ENCODE data around the gene CHD5.
"Not testable (repeated sequence)": the region's sequence is repeated elsewhere in the genome, so short reads cannot be mapped to it uniquely, and the experiment has no call there.

CHD5 gene

DNA sequence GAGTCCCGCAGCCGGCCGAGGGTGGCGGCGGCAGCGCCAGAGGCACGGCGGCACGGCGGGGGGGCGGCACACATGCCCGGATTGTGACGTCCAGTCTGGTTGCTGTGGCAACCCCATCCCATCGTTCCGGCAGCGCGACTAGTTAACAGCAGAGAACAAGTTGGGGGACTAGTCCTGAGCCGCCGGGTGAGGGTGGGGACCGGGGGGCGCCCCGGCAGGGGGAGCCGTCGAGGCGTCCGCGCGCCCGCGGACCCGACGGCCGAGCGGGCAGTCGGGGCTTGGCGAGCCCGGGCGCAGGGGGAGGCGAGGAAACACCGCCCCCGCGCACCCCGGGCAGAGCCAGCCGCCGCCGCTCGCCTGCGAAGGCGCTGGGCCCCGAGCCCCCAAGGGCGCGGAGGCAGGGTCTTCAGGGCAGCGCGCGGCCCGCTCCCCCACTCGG, at the start of gene CHD5:
Gene CHD5, minus strand, starts transcription at position 54 of the 439 bp plus-strand sequence. CDS start 298 bp downstream, outside the sequence.
- DNase-seq: no peak

- DNase-seq: no peak
Observed at GRCh38 chr1:6225651-6226050, 45.5 kb upstream of the CHD5 start.

DNA sequence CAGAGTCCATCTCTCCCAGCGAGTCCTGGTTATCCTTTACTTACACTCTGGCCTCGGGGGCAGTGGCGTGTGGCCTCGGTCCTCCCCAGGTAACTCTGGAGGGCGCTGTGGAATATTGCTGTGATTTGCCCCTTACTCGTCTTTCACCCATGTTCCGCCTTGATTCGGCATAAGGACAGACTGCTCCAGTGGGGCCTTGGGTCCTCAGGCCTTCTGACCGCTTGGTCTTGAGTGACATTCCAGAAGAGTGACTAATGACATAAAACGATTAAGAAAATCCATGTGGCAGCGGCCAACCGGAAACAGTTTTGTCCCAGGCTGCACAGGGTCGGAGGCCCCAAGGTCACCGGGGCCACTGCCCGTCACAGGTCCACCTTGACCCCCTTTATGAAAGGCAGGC, 44.6 kb upstream of the CHD5 start:
- DNase-seq: no peak

DNA sequence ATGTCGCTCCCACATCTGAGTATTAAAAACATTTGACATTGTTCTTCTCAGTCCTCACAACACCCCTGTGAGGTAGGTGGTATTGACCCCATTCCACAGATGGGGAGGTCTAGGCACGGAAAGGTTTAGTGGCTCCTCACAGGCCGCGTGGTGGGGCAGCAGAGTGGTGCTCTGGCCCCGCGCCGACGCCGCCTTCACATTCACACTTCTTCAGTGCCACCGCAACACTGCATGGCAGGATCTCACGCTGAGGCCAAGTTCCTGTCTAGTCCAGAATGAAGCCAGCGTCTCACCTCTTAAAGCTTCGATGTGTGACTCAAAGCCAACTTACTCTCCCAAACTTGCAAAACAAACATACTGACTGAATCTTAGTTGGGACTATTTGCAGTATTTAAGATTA, 43.5 kb upstream of the CHD5 start:
- no peak for DNase-seq

DNA sequence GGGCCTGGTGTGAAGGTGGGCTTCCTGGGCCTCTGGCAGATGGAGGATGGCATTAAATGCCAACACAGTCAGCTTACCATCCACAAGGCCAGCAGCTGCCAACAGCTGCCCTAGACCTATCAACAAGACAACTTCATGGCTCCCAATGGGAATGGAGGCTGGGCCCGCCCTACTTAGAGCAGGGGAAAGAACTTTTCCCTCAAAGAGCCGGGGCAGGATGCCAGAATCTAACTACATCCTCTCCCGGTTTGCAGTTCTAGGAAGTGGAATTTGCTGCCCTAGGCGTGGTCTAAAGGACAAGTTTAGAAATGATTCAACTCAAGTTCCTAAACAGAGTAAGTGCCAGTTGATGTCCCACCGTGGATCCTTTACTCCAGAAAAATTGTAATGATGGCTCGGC, 42.5 kb upstream of the CHD5 start:
- no peak for DNase-seq

DNA sequence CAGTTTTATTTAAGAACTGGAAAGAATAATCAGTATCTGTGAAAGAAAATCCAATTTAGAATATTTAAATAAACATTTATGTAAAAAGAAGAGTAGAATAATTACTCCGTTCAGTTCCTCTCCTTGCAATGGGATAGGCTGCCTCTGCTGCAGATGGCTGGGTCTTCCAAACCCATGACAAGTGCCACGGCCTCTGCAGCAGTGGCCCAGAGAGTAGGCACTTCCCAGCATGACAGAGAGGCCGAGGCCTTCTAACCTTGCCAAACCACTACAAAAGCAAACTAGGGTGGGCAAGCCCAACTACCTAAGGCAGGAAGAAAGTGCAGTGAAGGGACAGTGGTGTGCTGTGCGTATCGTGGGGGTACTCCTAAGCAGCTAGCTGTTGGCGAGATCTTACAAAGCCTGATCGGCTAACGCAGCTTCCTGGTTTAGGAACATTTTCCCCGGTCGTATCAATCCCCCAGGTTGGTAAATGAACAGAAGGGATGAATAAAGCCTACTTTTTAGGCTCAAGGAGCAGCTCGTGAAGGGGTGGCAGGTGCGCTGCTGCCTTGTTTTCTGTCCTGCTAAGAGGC, 41.2 kb upstream of the CHD5 start:
- no peak for DNase-seq

DNA sequence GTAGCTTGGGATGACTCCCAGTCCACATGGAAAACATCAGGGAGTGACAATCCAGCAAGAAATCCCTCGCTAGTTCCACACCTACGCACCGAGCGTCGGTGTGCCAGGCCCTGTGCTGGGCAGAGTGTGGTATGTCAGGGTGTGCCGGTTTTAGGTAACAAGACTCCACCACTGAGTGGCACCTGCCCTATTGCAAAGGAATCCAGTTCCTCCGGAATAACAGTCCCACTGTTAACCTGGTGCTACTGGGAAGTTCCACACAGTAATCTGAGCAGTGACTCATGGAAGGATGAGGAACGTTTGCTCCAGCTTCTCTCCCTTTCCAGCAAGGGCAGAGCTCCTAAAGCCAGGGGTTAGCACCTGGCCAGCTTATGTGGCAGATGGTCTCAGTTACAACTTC, 40.1 kb upstream of the CHD5 start:
- DNase-seq: no peak

- not testable (repeated sequence) for DNase-seq
Observed at GRCh38 chr1:6219641-6220040, 39.5 kb upstream of the CHD5 start.

- DNase-seq: no peak
Observed at GRCh38 chr1:6218375-6219164, 38.4 kb upstream of the CHD5 start.

DNA sequence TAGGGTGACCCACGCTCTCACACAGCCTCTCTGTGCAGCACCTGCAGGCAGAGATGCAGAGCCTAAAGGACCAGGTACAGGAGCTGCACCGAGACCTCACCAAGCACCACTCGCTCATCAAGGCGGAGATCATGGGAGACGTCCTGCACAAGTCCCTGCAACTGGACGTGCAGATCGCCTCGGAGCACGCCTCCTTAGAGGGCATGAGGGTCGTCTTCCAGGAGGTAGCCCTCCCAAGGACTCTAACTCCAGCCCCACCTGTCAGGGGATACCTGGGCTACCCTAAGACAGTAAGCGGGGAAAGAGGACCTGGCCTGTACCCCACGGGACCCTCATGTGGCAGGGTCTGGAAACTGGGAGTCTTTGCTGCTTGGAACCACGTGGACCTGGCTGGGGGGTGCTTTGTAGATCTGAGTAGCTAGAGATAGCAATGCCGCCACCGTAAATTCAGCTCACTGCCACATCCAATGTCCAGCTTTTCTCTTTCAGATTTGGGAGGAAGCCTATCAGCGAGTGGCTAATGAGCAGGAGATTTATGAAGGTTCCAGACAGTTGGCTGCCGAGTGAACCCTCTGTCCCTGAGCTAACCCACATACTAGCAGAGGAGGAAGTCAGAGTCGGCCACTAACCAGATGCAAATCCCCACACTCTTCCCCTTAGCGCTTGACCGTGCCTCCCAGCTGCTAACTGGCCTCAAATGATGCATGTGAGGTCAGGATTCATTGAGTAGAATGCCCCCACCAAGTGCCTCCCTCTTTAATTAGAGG, 32.3 kb upstream of the CHD5 start:
- no peak for DNase-seq

GRCh38 chr1:6211731-6212130, 31.6 kb upstream of the CHD5 start:
- DNase-seq: no peak

DNA sequence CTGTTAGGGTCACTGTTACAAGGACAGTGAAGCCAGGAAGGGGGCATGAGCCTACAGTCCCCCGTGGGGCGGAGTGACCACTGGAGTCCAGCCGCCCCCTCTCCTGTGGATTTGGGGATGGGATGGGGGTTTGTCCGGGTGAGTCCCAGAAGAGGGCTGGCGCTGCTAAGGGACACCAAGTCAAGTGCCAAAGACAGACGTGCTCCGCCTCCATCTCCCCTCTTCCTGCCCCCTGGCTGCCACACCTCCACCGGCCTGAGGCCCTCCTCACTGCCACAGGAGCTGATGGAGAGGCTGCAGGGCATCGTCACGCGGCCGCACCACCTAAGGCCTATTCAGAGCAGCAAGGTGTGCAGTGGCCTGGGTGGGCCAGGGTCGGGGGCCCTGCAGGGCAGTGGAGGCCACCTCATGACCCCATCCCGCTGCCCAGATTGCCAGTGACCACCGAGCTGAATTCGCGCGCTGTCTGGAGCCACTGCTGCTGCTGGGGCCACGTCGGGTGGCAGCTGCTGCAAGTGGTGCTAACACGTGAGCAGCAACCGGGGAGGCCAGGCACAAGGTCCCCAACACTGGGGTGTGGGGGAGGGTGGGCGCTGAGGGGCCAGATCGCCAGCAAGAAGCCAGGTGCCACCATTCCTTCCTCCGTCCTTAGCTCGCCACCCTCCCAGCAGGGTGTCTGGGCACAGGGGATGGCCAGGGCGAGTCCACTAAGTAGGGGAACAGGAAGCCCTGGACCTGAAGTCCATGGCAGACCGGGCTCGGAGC, 30.7 kb upstream of the CHD5 start:
- DNase-seq: no peak

- DNase-seq: no peak
Observed at GRCh38 chr1:6209661-6210580, 29.8 kb upstream of the CHD5 start.

DNA sequence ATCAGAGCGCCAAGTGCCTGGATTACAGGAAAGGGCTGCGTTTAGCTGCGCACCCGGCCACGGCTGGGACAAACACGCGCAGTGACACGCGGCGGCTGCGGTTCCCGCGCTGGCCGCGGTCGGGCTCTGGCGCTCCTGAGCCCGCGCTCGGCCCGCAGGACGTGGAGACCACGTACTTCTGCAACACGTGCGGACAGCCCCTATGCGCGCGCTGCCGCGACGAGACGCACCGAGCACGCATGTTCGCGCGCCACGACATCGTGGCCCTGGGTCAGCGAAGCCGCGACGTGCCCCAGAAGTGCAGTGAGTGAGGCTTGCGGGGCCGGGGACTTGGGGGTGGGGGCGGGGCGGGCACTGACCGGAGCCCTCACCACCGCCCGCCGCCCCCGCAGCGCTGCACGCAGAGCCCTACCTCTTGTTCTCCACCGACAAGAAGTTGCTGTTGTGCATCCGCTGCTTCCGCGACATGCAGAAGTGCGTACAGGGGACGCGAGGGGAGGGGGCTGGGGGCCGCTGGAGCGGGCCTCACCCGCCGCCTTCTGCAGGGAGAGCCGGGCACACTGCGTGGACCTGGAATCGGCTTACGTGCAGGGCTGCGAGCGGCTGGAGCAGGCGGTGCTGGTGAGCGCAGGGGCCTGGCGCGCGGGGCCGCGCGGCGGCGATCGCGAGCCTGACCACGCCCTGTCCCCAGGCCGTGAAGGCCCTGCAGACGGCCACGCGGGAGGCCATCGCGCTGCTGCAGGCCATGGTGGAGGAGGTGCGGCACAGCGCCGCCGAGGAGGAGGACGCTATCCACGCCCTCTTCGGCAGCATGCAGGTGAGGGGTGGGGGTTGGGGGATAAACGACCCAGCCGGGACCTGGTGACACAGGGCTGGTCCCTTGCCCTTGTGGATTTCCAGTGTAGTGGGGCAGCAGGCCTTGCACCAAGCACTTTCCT, 28.9 kb upstream of the CHD5 start:
- DNase-seq: no peak

DNA sequence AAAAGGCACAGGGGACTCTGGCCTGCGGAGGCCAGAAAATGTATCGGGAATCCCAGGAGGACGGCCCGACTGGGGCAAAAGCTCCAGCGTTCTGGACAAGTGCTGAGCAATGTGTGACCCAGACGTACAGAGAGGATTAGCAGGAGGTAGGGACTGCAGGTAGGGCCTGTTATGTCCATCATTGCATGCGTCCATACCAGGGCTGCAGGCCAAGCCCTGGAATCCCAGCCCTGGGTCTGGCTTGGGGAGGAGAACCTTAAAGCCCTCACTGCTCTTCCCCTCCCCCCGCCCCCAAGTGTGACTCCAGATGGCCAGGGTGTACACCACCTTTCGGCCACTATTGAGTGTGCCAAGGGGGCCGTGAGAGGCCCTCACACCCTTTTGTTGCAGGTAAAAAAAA, 27.8 kb upstream of the CHD5 start:
- no peak for DNase-seq

DNA sequence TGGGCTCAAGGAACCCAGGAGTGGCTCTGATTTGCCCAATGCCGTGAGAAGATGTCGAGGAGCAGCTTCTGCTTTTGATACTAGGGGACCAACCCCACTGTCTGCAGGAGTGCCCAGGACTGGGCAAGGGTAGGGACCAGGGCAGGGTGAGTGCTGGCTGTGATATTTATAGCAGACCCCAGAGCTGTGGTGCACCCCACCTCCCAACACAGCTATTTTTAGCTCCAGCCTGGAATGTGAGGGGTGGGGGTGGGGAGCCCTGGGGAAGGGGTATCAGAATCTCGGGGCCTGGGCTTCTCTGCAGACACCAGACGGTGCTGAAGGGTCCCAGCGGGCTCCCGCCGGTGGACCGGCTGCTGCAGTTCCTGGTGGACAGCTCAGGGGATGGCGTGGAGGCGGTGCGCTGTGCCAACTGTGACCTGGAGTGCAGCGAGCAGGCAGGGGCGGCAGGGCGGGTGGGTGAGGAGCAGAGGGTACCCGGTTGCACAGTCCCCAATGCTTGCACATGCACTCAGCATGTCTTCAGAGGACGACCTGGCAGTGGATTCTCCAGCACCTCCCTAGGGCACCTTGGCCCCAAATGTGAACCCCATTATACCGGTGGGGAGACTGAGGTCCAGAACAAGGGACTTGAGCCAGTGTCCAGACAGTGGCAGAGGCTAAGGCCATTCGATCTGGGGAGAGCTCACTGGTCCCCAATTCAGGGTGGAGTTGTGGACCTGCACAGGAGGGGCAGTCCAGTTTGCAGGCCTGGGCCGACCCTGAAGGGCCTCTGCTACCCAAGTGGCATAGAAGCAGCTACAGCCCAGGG, 27.2 kb upstream of the CHD5 start:
- no peak for DNase-seq

GRCh38 chr1:6206520-6206855, 26.4 kb upstream of the CHD5 start:
- DNase-seq: no peak

GRCh38 chr1:6205849-6206519, 25.9 kb upstream of the CHD5 start, which contains the start of gene RNF207:
Gene RNF207, plus strand, starts transcription at chr1:6206119. Its CDS starts 417 bp downstream, at chr1:6206536.
- peak; percentile 61 to 63 for DNase-seq

DNA sequence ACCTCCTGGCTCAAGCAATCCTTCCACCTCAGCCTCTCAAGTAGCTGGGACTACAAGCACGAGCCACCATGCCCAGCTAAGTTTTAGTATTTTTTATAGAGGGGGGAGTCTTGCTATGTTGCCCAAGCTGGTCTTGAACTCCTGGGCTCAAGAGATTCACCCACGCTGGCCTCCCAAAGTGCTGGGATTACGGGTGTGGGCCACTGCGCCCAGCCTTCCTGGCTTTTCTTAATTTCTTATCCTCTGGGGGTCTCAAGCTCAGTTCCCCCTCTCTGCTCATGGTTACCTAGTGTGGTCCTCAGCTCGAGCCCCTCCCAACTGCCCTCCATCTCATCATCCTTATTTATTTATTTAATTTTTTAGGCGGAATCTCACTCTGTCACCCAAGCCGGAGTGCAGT, 22.1 kb upstream of the CHD5 start:
- no peak for DNase-seq

All from stimulated activated CD4-positive, alpha-beta T cell treated with anti-CD3 and anti-CD28 coated beads, Interleukin-2, amount 100 ng/mL, for 48 hours (primary cell).